ENCODE measurements around the gene ACOT13. TPM values are rescaled to one million over a fixed set of nuclear protein-coding genes. Genes with fewer than 3 reads are reported as not detected.

Gene ACOT13
- total and polyA plus RNA-seq, 2 donors (not counting 1 experiment from before 2014, with no cell fraction given): 3.6 to 6.6 TPM

GRCh38 chr6:24658573-24659560, 8.0 kb upstream of the ACOT13 start:
- Histone ChIP-seq H3K36me3 (replicated peaks in 1 of 2; ENCODE audit: control extremely low read depth in 1 of 2, control insufficient read depth in 1 of 2, extremely low read depth in 1 of 2, insufficient read depth in 2 of 2, low read length in 1 of 2) (peaks cover 3 to 41% of the 10 kb centered on the region in 2 experiments), H3K79me2 (ENCODE audit: control insufficient read depth, insufficient read depth, low read length) (no peaks in the 10 kb centered on the region), H2AFZ (ENCODE audit: insufficient read depth, low read depth, low read length, poor library complexity, severe bottlenecking) (no peak overlapping the region), H4K20me1 (ENCODE audit: control insufficient read depth, insufficient read depth, low read length, poor library complexity, severe bottlenecking) (no peaks in the 10 kb centered on the region), H3K27ac (ENCODE audit: low read length in 2 of 2) (no peak overlapping the region), H3K9me3 (ENCODE audit: control extremely low read depth in 1 of 3, control insufficient read depth in 2 of 3, insufficient read depth in 1 of 3, low read length in 2 of 3) (no peaks in the 10 kb centered on the region), H3K4me3 (ENCODE audit: control extremely low read depth in 1 of 5, extremely low read depth in 1 of 5, insufficient read depth in 1 of 5, low read depth in 2 of 5, low read length in 4 of 5) (no peak overlapping the region), H3K4me2 (replicated peaks; ENCODE audit: low read depth, low read length, poor library complexity, severe bottlenecking) (no peak overlapping the region), H3K27me3 (replicated peaks in 1 of 4; ENCODE audit: control extremely low read depth in 1 of 4, control insufficient read depth in 3 of 4, insufficient read depth in 4 of 4, low read length in 3 of 4) (no peaks in the 10 kb centered on the region), H3K9ac (ENCODE audit: low read length) (no peak overlapping the region), H3K4me1 (ENCODE audit: control insufficient read depth in 2 of 2, insufficient read depth in 2 of 2, low read length in 2 of 2) (no peaks in the 10 kb centered on the region)
- Mint-ChIP-seq H3K4me1 (peaks cover 13% of the 10 kb centered on the region), H3K9me3 (ENCODE audit: insufficient read depth) (no peaks in the 10 kb centered on the region), H3K27me3 (no peaks in the 10 kb centered on the region), H3K27ac (no peak overlapping the region), H3K4me3 (no peak overlapping the region)
- ChIA-PET CTCF (no interaction called here), POLR2A (no interaction called here)
- TF ChIP-seq CTCF (IDR thresholded peaks at IDR 0.05) (no peak), EZH2 (IDR thresholded peaks at IDR 0.05; ENCODE audit: borderline replicate concordance, insufficient read depth, low read depth, low read length, poor library complexity, severe bottlenecking) (no peak)
- intact Hi-C loops (cut with micrococcal nuclease): no loop called here
- ATAC-seq (ENCODE audit: low read depth): no peak
- 97% methylated on average over 6 of the region's 9 CpGs for WGBS (ENCODE audit: insufficient coverage)
- DNase-seq: no peak

GRCh38 chr6:24659561-24659960, 7.3 kb upstream of the ACOT13 start:
- Histone ChIP-seq H3K4me3 (ENCODE audit: control extremely low read depth in 1 of 5, extremely low read depth in 1 of 5, insufficient read depth in 1 of 5, low read depth in 2 of 5, low read length in 4 of 5) (no peak overlapping the region), H3K4me1 (ENCODE audit: control insufficient read depth in 2 of 2, insufficient read depth in 2 of 2, low read length in 2 of 2) (peaks cover 0 to under 1% of the 10 kb centered on the region in 2 donors), H3K9me3 (ENCODE audit: control extremely low read depth in 1 of 3, control insufficient read depth in 2 of 3, insufficient read depth in 1 of 3, low read length in 2 of 3) (no peaks in the 10 kb centered on the region), H4K20me1 (ENCODE audit: control insufficient read depth, insufficient read depth, low read length, poor library complexity, severe bottlenecking) (no peaks in the 10 kb centered on the region), H3K4me2 (replicated peaks; ENCODE audit: low read depth, low read length, poor library complexity, severe bottlenecking) (no peak overlapping the region), H3K79me2 (ENCODE audit: control insufficient read depth, insufficient read depth, low read length) (peaks cover 4% of the 10 kb centered on the region), H3K27ac (ENCODE audit: low read length in 2 of 2) (no peak overlapping the region), H3K9ac (ENCODE audit: low read length) (no peak overlapping the region), H3K36me3 (replicated peaks in 1 of 2; ENCODE audit: control extremely low read depth in 1 of 2, control insufficient read depth in 1 of 2, extremely low read depth in 1 of 2, insufficient read depth in 2 of 2, low read length in 1 of 2) (peaks cover 3 to 38% of the 10 kb centered on the region in 2 experiments), H3K27me3 (replicated peaks in 1 of 4; ENCODE audit: control extremely low read depth in 1 of 4, control insufficient read depth in 3 of 4, insufficient read depth in 4 of 4, low read length in 3 of 4) (no peaks in the 10 kb centered on the region), H2AFZ (ENCODE audit: insufficient read depth, low read depth, low read length, poor library complexity, severe bottlenecking) (no peak overlapping the region)
- ChIA-PET CTCF (no interaction called here), POLR2A (no interaction called here)
- Mint-ChIP-seq H3K4me3 (no peak overlapping the region), H3K27me3 (no peaks in the 10 kb centered on the region), H3K27ac (no peak overlapping the region), H3K9me3 (ENCODE audit: insufficient read depth) (no peaks in the 10 kb centered on the region), H3K4me1 (peaks cover 19% of the 10 kb centered on the region)
- ATAC-seq (ENCODE audit: low read depth) (no peak), DNase-seq (no peak)
- no CpG with 5 or more reads among the region's 1 CpG for WGBS (ENCODE audit: insufficient coverage)
- intact Hi-C loops (cut with micrococcal nuclease): no loop called here
- TF ChIP-seq EZH2 (IDR thresholded peaks at IDR 0.05; ENCODE audit: borderline replicate concordance, insufficient read depth, low read depth, low read length, poor library complexity, severe bottlenecking) (no peak), CTCF (IDR thresholded peaks at IDR 0.05) (no peak)
